DOHH2 (cell line): ENCODE measurements around the gene DLGAP1.

ENCODE experiments used
- H3F3A ChIP-seq: fragments of 200-600 bp; sonication (generic), shearing (Covaris generic); 2 replicates; pipeline ENCODE4 v1.6.0; 2016; ENCODE audit warnings: antibody characterized with exemption, mild to moderate bottlenecking; ENCODE audit not compliant: control insufficient read depth, insufficient read depth
- H3K27ac ChIP-seq: fragments of 200-600 bp; sonication (generic); 2 replicates; pipeline ENCODE4 v1.5.1; 2014; ENCODE audit warnings: low read depth, mild to moderate bottlenecking, low read length, moderate library complexity
- H3K27me3 ChIP-seq: fragments of 200-600 bp; sonication (generic); 2 replicates; pipeline ENCODE4 v1.6.1; 2014; ENCODE audit warnings: mild to moderate bottlenecking, low read length, mixed read lengths; ENCODE audit not compliant: control insufficient read depth
- H3K36me3 ChIP-seq: fragments of 200-600 bp; sonication (generic); 2 replicates; pipeline ENCODE4 v1.6.1; 2014; ENCODE audit warnings: mild to moderate bottlenecking, low read length, moderate library complexity, mixed read lengths; ENCODE audit not compliant: control insufficient read depth
- H3K4me1 ChIP-seq: fragments of 200-600 bp; sonication (generic); 2 replicates; pipeline ENCODE4 v1.6.1; 2014; ENCODE audit warnings: mild to moderate bottlenecking, low read length, mixed read lengths; ENCODE audit not compliant: control insufficient read depth
- H3K4me2 ChIP-seq: fragments of 200-600 bp; sonication (generic); 2 replicates; pipeline ENCODE4 v1.6.0; 2014; ENCODE audit warnings: mild to moderate bottlenecking, low read length, moderate library complexity
- H3K4me3 ChIP-seq: fragments of 200-600 bp; sonication (generic); 2 replicates; pipeline ENCODE4 v1.5.1; 2014; ENCODE audit warnings: mild to moderate bottlenecking, low read length, mixed read lengths
- H3K79me2 ChIP-seq: fragments of 200-600 bp; sonication (generic); 2 replicates; pipeline ENCODE4 v1.6.1; 2014; ENCODE audit warnings: mild to moderate bottlenecking, low read length, mixed read lengths; ENCODE audit not compliant: control insufficient read depth
- H3K9me2 ChIP-seq: fragments of 200-600 bp; sonication (generic); replicated peaks from 2 replicates; pipeline ENCODE4 v1.6.1; 2014; ENCODE audit warnings: mild to moderate bottlenecking, low read length, mixed read lengths; ENCODE audit not compliant: control insufficient read depth
- H3K9me3 ChIP-seq: fragments of 200-600 bp; sonication (generic); 2 replicates; pipeline ENCODE4 v1.6.1; 2014; ENCODE audit warnings: antibody characterized with exemption, low read length, mixed read lengths; ENCODE audit not compliant: control insufficient read depth, insufficient read depth
- H4K20me1 ChIP-seq: fragments of 200-600 bp; sonication (generic); 2 replicates; pipeline ENCODE4 v1.6.0; 2014; ENCODE audit warnings: low read depth, mild to moderate bottlenecking, antibody characterized with exemption, low read length, moderate library complexity; ENCODE audit not compliant: control insufficient read depth, insufficient read depth
- CTCF ChIP-seq: fragments of 200-600 bp; sonication (generic); IDR thresholded peaks from one replicate; pipeline ENCODE4 v1.5.1; 2014; ENCODE audit warnings: antibody characterized with exemption, mild to moderate bottlenecking, low read depth, low read length; ENCODE audit not compliant: poor library complexity, severe bottlenecking
- EZH2phosphoT487 ChIP-seq: fragments of 200-600 bp; sonication (generic); IDR thresholded peaks from 2 replicates; pipeline ENCODE4 v1.6.1; 2017; ENCODE audit warnings: borderline replicate concordance, mild to moderate bottlenecking, antibody characterized with exemption, low read length, moderate library complexity, mixed read lengths

The DLGAP1 gene

GRCh38 chr18:3873211-3873610 is 581.9 kb downstream of the DLGAP1 start:
- H3K36me3 ChIP-seq: no peaks in the 10 kb centered on the region
- TF ChIP-seq CTCF (no peak), EZH2phosphoT487 (no peak)
- no peak overlapping the region for H3K4me3 ChIP-seq
- H3K27ac ChIP-seq: no peak overlapping the region
- no peaks in the 10 kb centered on the region for H3K9me2 ChIP-seq
- no peaks in the 10 kb centered on the region for H3K4me1 ChIP-seq
- no peaks in the 10 kb centered on the region for H4K20me1 ChIP-seq
- H3F3A ChIP-seq: no peaks in the 10 kb centered on the region
- peaks cover 9% of the 10 kb centered on the region for H3K27me3 ChIP-seq
- H3K79me2 ChIP-seq: no peaks in the 10 kb centered on the region
- no peak overlapping the region for H3K4me2 ChIP-seq
- no peaks in the 10 kb centered on the region for H3K9me3 ChIP-seq

GRCh38 chr18:3872641-3873040 is 582.5 kb downstream of the DLGAP1 start:
- H3K9me3 ChIP-seq: no peaks in the 10 kb centered on the region
- H3K4me3 ChIP-seq: no peak overlapping the region
- no peak overlapping the region for H3K27ac ChIP-seq
- no peaks in the 10 kb centered on the region for H3K79me2 ChIP-seq
- TF ChIP-seq EZH2phosphoT487: no peak
- TF ChIP-seq CTCF: no peak
- no peaks in the 10 kb centered on the region for H4K20me1 ChIP-seq
- no peaks in the 10 kb centered on the region for H3K9me2 ChIP-seq
- no peaks in the 10 kb centered on the region for H3K36me3 ChIP-seq
- H3F3A ChIP-seq: no peaks in the 10 kb centered on the region
- H3K4me1 ChIP-seq: no peaks in the 10 kb centered on the region
- H3K4me2 ChIP-seq: no peak overlapping the region
- peaks cover 9% of the 10 kb centered on the region for H3K27me3 ChIP-seq

- Histone ChIP-seq H3K27me3 (peaks cover 9% of the 10 kb centered on the region), H3K4me2 (no peak overlapping the region), H3K4me1 (no peaks in the 10 kb centered on the region), H3F3A (no peaks in the 10 kb centered on the region), H4K20me1 (no peaks in the 10 kb centered on the region), H3K36me3 (no peaks in the 10 kb centered on the region), H3K9me2 (no peaks in the 10 kb centered on the region), H3K4me3 (no peak overlapping the region), H3K9me3 (no peaks in the 10 kb centered on the region), H3K79me2 (no peaks in the 10 kb centered on the region), H3K27ac (no peak overlapping the region)
- no peak for TF ChIP-seq EZH2phosphoT487
- no peak for TF ChIP-seq CTCF
Measured at GRCh38 chr18:3871687-3872086, 583.4 kb downstream of the DLGAP1 start.

- H3K79me2 ChIP-seq: no peaks in the 10 kb centered on the region
Measured at GRCh38 chr18:3870914-3871313, 584.2 kb downstream of the DLGAP1 start.

More at GRCh38 chr18:3870914-3871313, 584.2 kb downstream of the DLGAP1 start:
- TF ChIP-seq CTCF: no peak
- no peak for TF ChIP-seq EZH2phosphoT487
- Histone ChIP-seq H3K4me2 (no peak overlapping the region), H3K36me3 (no peaks in the 10 kb centered on the region), H3K27ac (no peak overlapping the region), H3K4me3 (no peak overlapping the region), H3F3A (no peaks in the 10 kb centered on the region), H3K9me3 (no peaks in the 10 kb centered on the region), H3K27me3 (peaks cover 9% of the 10 kb centered on the region), H4K20me1 (no peaks in the 10 kb centered on the region), H3K9me2 (no peaks in the 10 kb centered on the region), H3K4me1 (no peaks in the 10 kb centered on the region)
